Endothelial cell of umbilical vein (primary cell): ENCODE results near the gene TNS4. TPM values are rescaled to one million over a fixed set of nuclear protein-coding genes. Genes with fewer than 3 reads are reported as not detected.

Experiments used
- BruUV-seq: library from RNA; stranded (reverse); fragments of 400-500 nt; replicated peaks from 2 replicates; lab custom pipeline; 2021; lab: Mats Ljungman, UMichigan
- CTCF ChIA-PET: fragments of 300-600, 350-600 bp; sonication (Branson Sonifier 250); formaldehyde crosslinking; loops from one replicate; lab custom pipeline; 2021; ENCODE audit warnings: antibody characterized with exemption, inconsistent platforms; lab: Charles Lee
- POLR2A ChIA-PET: fragments of 300-600, 350-600 bp; sonication (Branson Sonifier 250); formaldehyde crosslinking; loops from one replicate; lab custom pipeline; 2021; ENCODE audit warnings: antibody characterized with exemption, inconsistent platforms; lab: Charles Lee
- DNase-seq: peaks from one replicate; pipeline ENCODE4 v3.0.0-alpha.2; 2011; ENCODE audit warnings: low read depth, low spot score
- FAIRE-seq: peaks from 2 replicates; lab custom pipeline; 2011; peaks lifted over from hg19 to GRCh38; lab: Jason Lieb, UNC
- H2AFZ ChIP-seq: 2 replicates; pipeline ENCODE4 v1.6.0; 2012; ENCODE audit warnings: low read depth, low read length, control low read depth, inconsistent platforms
- H3K27ac ChIP-seq: 2 replicates; pipeline ENCODE4 v1.5.1; 2011; ENCODE audit warnings: low read depth, mild to moderate bottlenecking, control low read depth, low read length, moderate library complexity; ENCODE audit not compliant: insufficient read depth
- H3K27me3 ChIP-seq, 2 experiments: 2 replicates each; pipeline versions ENCODE4 v1.6.0 to v1.6.1; 2011; ENCODE audit warnings: low read length in 2 of 2, mixed read lengths in 1 of 2; ENCODE audit not compliant: control insufficient read depth in 2 of 2, insufficient read depth in 2 of 2
- H3K36me3 ChIP-seq, 2 experiments: 2 replicates in 1 of 2; 3 replicates in 1 of 2; pipeline ENCODE4 v1.5.1; 2011; ENCODE audit warnings: low read length in 2 of 2, mild to moderate bottlenecking in 1 of 2, moderate library complexity in 1 of 2; ENCODE audit not compliant: control insufficient read depth in 2 of 2, insufficient read depth in 2 of 2; ENCODE audit errors: extremely low read depth in 1 of 2
- H3K4me1 ChIP-seq: 3 replicates; pipeline ENCODE4 v1.5.1; 2011; ENCODE audit warnings: mild to moderate bottlenecking, low read length; ENCODE audit not compliant: control insufficient read depth, insufficient read depth; ENCODE audit errors: extremely low read depth
- H3K4me2 ChIP-seq: 2 replicates; pipeline ENCODE4 v1.6.1; 2011; ENCODE audit warnings: low read length, control low read depth, mixed read lengths; ENCODE audit not compliant: insufficient read depth
- H3K4me3 ChIP-seq, 3 experiments: fragments of 200-600 bp in 1 of 3; sonication (generic), shearing (Covaris generic) in 1 of 3; replicated peaks in 1 of 3; 2 replicates each; pipeline ENCODE4 v1.5.1; 2011 to 2016; ENCODE audit warnings: control low read depth in 3 of 3, low read length in 3 of 3, mild to moderate bottlenecking in 2 of 3, inconsistent platforms in 1 of 3, low read depth in 1 of 3, moderate library complexity in 1 of 3; ENCODE audit not compliant: insufficient read depth in 1 of 3
- H3K79me2 ChIP-seq: 2 replicates; pipeline ENCODE4 v1.6.0; 2012; ENCODE audit warnings: low read length, inconsistent platforms; ENCODE audit not compliant: control insufficient read depth, insufficient read depth
- H3K9ac ChIP-seq: replicated peaks from 2 replicates; pipeline ENCODE3; 2011; ENCODE audit warnings: low read length, control low read depth; ENCODE audit not compliant: insufficient read depth; ENCODE audit errors: extremely low read depth
- H3K9me1 ChIP-seq: replicated peaks from 3 replicates; pipeline ENCODE4 v1.6.0; 2011; ENCODE audit warnings: mild to moderate bottlenecking, low read length; ENCODE audit not compliant: control insufficient read depth, insufficient read depth; ENCODE audit errors: extremely low read depth
- H3K9me3 ChIP-seq: replicated peaks from 2 replicates; pipeline ENCODE4 v1.5.1; 2012; ENCODE audit warnings: low read length, inconsistent platforms; ENCODE audit not compliant: control insufficient read depth, insufficient read depth
- H4K20me1 ChIP-seq: replicated peaks from 2 replicates; pipeline ENCODE3; 2011; ENCODE audit warnings: mild to moderate bottlenecking, low read length; ENCODE audit not compliant: control insufficient read depth, insufficient read depth; ENCODE audit errors: extremely low read depth
- CTCF ChIP-seq, 2 donors: IDR thresholded peaks; 1 replicate in 1 of 2; 2 replicates in 1 of 2; pipeline ENCODE4 v1.5.1; 2011; ENCODE audit warnings: low read length in 2 of 2, mild to moderate bottlenecking in 2 of 2, moderate library complexity in 2 of 2, control low read depth in 1 of 2, inconsistent platforms in 1 of 2, low read depth in 1 of 2; ENCODE audit not compliant: insufficient read depth in 1 of 2; ENCODE audit errors: extremely low read depth in 1 of 2
- EZH2 ChIP-seq: IDR thresholded peaks from 2 replicates; pipeline ENCODE4 v1.6.1; 2012; ENCODE audit warnings: borderline replicate concordance, low read depth, mild to moderate bottlenecking, moderate library complexity, low read length, inconsistent platforms; ENCODE audit not compliant: severe bottlenecking
- FOS ChIP-seq: IDR thresholded peaks from 2 replicates; pipeline ENCODE4 v1.6.1; 2011; ENCODE audit warnings: mild to moderate bottlenecking, low read length, moderate library complexity, borderline replicate concordance; ENCODE audit not compliant: insufficient read depth
- GATA2 ChIP-seq: IDR thresholded peaks from 2 replicates; pipeline ENCODE4 v1.7.0; 2011; ENCODE audit warnings: low read depth, mild to moderate bottlenecking, moderate library complexity, mixed read lengths, low read length; ENCODE audit not compliant: insufficient read length, insufficient read depth
- POLR2AphosphoS5 ChIP-seq: IDR thresholded peaks from 2 replicates; pipeline ENCODE4 v1.6.1; 2012; ENCODE audit warnings: low read depth, mild to moderate bottlenecking, control low read depth, low read length, moderate library complexity; ENCODE audit not compliant: insufficient read depth
- dilution Hi-C: fragments of 300-500 bp; cut with MboI; formaldehyde crosslinking; loops from one replicate; pipeline ENCODE4 v1.15.0; 2019; ENCODE audit warnings: low sequenced_read_pairs; ENCODE audit not compliant: extremely low pct_ligation_motif_present
- intact Hi-C: fragments of 100-400 bp; cut with micrococcal nuclease; formaldehyde crosslinking; loops from one replicate; pipeline ENCODE4 v1.10.0; 2022
- polyA plus RNA-seq, 4 experiments: library from polyadenylated mRNA; depleted of rRNA in 3 of 4; stranded (reverse) in 3 of 4; unstranded in 1 of 4; fragments of >200 nt; gene quantifications; 2 replicates each; pipeline versions ENCODE4 v1.2.1 to v1.2.3, GENCODE V29; 2011 to 2012; ENCODE audit warnings: missing spikeins in 1 of 4
- total RNA-seq: library from RNA; stranded (reverse); gene quantifications from 2 replicates; pipeline ENCODE4 v1.2.3, GENCODE V29; 2021

The TNS4 gene
- total and polyA plus RNA-seq, 2 donors (not counting 3 experiments of a cell fraction or from before 2014, with no cell fraction given): not detected

- Histone ChIP-seq H3K4me3 (no peak overlapping the region), H3K4me1 (no peaks in the 10 kb centered on the region), H3K4me2 (no peak overlapping the region), H3K9me1 (no peaks in the 10 kb centered on the region), H4K20me1 (no peaks in the 10 kb centered on the region), H3K36me3 (no peaks in the 10 kb centered on the region), H3K27me3 (peaks cover 2 to 8% of the 10 kb centered on the region in 2 experiments), H2AFZ (no peak overlapping the region), H3K27ac (no peak overlapping the region), H3K9ac (no peak overlapping the region), H3K79me2 (no peaks in the 10 kb centered on the region), H3K9me3 (no peaks in the 10 kb centered on the region)
- TF ChIP-seq POLR2AphosphoS5 (no peak), EZH2 (no peak), FOS (no peak), GATA2 (no peak), CTCF (IDR thresholded peaks at IDR 0.05; ENCODE audit: extremely low read depth in 1 of 2, insufficient read depth in 1 of 2, low read depth in 1 of 2, low read length in 2 of 2) (no peak)
- DNase-seq (no peak), FAIRE-seq (no peak)
- POLR2A ChIA-PET: no interaction called here
- BruUV-seq: no TSS peak
- CTCF ChIA-PET: interaction anchor here (0.8 to 2.8 kb wide), 3 partner anchors 10 to 46 kb away, joined by 3 to 23 read pairs (median 7); partner anchors contain the start of gene TNS4
- intact Hi-C loops: no loop called here
- dilution Hi-C loops: no loop called here
Observed at GRCh38 chr17:40486522-40487370, 14.7 kb downstream of the TNS4 start.
